Measurements from ENCODE around the gene TP53RK. TPM values are rescaled to one million over a fixed set of nuclear protein-coding genes. Genes with fewer than 3 reads are reported as not detected.

Gene TP53RK
- total and polyA plus RNA-seq, 2 of the 13 experiments (the other 11 are each of a cell fraction or from before 2014, with no cell fraction given), result 12.9 to 25.5 TPM

GRCh38 chr20:46670585-46671584 lies 18.4 kb downstream of the TP53RK start (continued):
- TF ChIP-seq HES4 (CRISPR knock-in tag; IDR thresholded peaks at IDR 0.05; ENCODE audit: borderline replicate concordance) (no peak), RFX5 (IDR thresholded peaks at IDR 0.05; ENCODE audit: low read depth, low read length) (no peak), HNF1A (IDR thresholded peaks at IDR 0.05; ENCODE audit: low read depth) (peak; percentile 80; the same call in 1 of the 2 replicates), HNF1A (CRISPR knock-in tag; IDR thresholded peaks at IDR 0.05; ENCODE audit: borderline replicate concordance) (peak; percentile 93), AGO1 (IDR thresholded peaks at IDR 0.05; ENCODE audit: low read depth, low read length, poor library complexity, severe bottlenecking) (no peak), CBFB (CRISPR knock-in tag; IDR thresholded peaks at IDR 0.05) (peak; percentile 61; the same call in 1 of the 2 replicates), ETV5 (CRISPR knock-in tag; IDR thresholded peaks at IDR 0.05; ENCODE audit: borderline replicate concordance) (peak; percentile 94), ZNF430 (CRISPR knock-in tag; IDR thresholded peaks at IDR 0.05) (peak; percentile 86; the same call in 1 of the 2 replicates), ZNF883 (CRISPR knock-in tag; IDR thresholded peaks at IDR 0.05; ENCODE audit: not compliant biosample characterization) (no peak), NR3C1 (CRISPR knock-in tag; IDR thresholded peaks at IDR 0.05) (no peak), PLRG1 (conservative IDR thresholded peaks at IDR 0.05) (no peak), THYN1 (CRISPR knock-in tag; IDR thresholded peaks at IDR 0.05; ENCODE audit: borderline replicate concordance, low read depth) (no peak), ZNF329 (CRISPR knock-in tag; IDR thresholded peaks at IDR 0.05; ENCODE audit: low read depth) (no peak), ZNF850 (CRISPR knock-in tag; conservative IDR thresholded peaks at IDR 0.05) (no peak), RFXAP (CRISPR knock-in tag; IDR thresholded peaks at IDR 0.05; ENCODE audit: borderline replicate concordance) (peak; percentile 79; the same call in 1 of the 2 replicates), SMAD3 (CRISPR knock-in tag; IDR thresholded peaks at IDR 0.05) (peak; percentile 97), NR2F1 (CRISPR knock-in tag; IDR thresholded peaks at IDR 0.05) (peak; percentile 65 to 87; a peak in 3 of 4 replicates), ZSCAN31 (CRISPR knock-in tag; IDR thresholded peaks at IDR 0.05; ENCODE audit: low read depth) (0 out of 2 replicates have a peak, but pooled peaks have one; percentile 70), ZNF556 (CRISPR knock-in tag; IDR thresholded peaks at IDR 0.05; ENCODE audit: borderline replicate concordance) (peak; percentile 54), MAZ (IDR thresholded peaks at IDR 0.05; ENCODE audit: borderline replicate concordance, low read depth, low read length) (no peak), MAZ (CRISPR knock-in tag; IDR thresholded peaks at IDR 0.05; ENCODE audit: low read depth) (0 out of 2 replicates have a peak, but pooled peaks have one; percentile 51)
- TF ChIP-seq, protein P1, sequence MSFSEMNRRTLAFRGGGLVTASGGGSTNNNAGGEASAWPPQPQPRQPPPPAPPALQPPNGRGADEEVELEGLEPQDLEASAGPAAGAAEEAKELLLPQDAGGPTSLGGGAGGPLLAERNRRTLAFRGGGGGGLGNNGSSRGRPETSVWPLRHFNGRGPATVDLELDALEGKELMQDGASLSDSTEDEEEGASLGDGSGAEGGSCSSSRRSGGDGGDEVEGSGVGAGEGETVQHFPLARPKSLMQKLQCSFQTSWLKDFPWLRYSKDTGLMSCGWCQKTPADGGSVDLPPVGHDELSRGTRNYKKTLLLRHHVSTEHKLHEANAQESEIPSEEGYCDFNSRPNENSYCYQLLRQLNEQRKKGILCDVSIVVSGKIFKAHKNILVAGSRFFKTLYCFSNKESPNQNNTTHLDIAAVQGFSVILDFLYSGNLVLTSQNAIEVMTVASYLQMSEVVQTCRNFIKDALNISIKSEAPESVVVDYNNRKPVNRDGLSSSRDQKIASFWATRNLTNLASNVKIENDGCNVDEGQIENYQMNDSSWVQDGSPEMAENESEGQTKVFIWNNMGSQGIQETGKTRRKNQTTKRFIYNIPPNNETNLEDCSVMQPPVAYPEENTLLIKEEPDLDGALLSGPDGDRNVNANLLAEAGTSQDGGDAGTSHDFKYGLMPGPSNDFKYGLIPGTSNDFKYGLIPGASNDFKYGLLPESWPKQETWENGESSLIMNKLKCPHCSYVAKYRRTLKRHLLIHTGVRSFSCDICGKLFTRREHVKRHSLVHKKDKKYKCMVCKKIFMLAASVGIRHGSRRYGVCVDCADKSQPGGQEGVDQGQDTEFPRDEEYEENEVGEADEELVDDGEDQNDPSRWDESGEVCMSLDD (CRISPR knock-in tag; IDR thresholded peaks at IDR 0.05; ENCODE audit: borderline replicate concordance), result peak; percentile 91; the same call in 1 of the 2 replicates

All from HepG2 (cell line).